Heart right ventricle (tissue), 16 donors: ENCODE measurements around the gene PLXNA2. TPM values are rescaled to one million over a fixed set of nuclear protein-coding genes. Genes with fewer than 3 reads are reported as not detected.

Experiments
- ATAC-seq, 8 donors: fragments of 200-7000 bp; cut with Tn5 transposase; one replicate each; pipeline ENCODE4 v1.9.1; 2020; ENCODE audit warnings: mild to moderate bottlenecking in 8 of 8, moderate library complexity in 8 of 8, moderate number of reproducible peaks in 1 of 8
- DNase-seq, 2 donors: peaks; one replicate each; pipeline ENCODE4 v3.0.0-alpha.2; 2020
- H3K27ac ChIP-seq, 10 donors: fragments of 200-600 bp; sonication (generic) in 2 of 10; one replicate each; pipeline versions ENCODE4 v1.5.0 to v1.8.0; 2020 to 2022; ENCODE audit warnings: mild to moderate bottlenecking in 3 of 10
- H3K27me3 ChIP-seq, 7 donors: fragments of 200-600 bp; one replicate each; pipeline ENCODE4 v1.8.0; 2021 to 2022; ENCODE audit warnings: mild to moderate bottlenecking in 2 of 7
- H3K36me3 ChIP-seq, 9 donors: fragments of 200-600 bp; sonication (generic) in 1 of 9; one replicate each; pipeline versions ENCODE4 v1.5.0 to v1.8.0; 2020 to 2022; ENCODE audit warnings: mild to moderate bottlenecking in 2 of 9
- H3K4me1 ChIP-seq, 9 donors: fragments of 200-600 bp; sonication (generic) in 1 of 9; one replicate each; pipeline versions ENCODE4 v1.5.0 to v1.8.0; 2020 to 2022; ENCODE audit warnings: mild to moderate bottlenecking in 4 of 9
- H3K4me3 ChIP-seq, 10 donors: fragments of 200-600 bp; sonication (generic) in 2 of 10; one replicate each; pipeline versions ENCODE4 v1.5.0 to v1.8.0; 2020 to 2022; ENCODE audit warnings: mild to moderate bottlenecking in 7 of 10, moderate library complexity in 2 of 10
- H3K9me3 ChIP-seq, 11 donors: fragments of 200-600 bp in 10 of 11; sonication (generic) in 2 of 11; one replicate each; pipeline versions ENCODE4 v1.5.0 to v1.8.0; 2013 to 2022; ENCODE audit warnings: mild to moderate bottlenecking in 2 of 11, control low read depth in 1 of 11, moderate library complexity in 1 of 11
- WGBS, 2 donors: extraction: QIAGEN DNeasy Blood & Tissue Kit; methylation state at CpG; one replicate each; pipeline ENCODE4 v1.1.7; 2013; ENCODE audit warnings: inconsistent platforms in 1 of 2; 5-methylcytosine and 5-hydroxymethylcytosine counted together
- intact Hi-C, 10 donors: fragments of 100-400 bp; cut with DNase I; formaldehyde crosslinking; loops; one replicate each; pipeline versions ENCODE4 v1.11.1 to v1.14.2; 2022
- polyA plus RNA-seq, 2 donors: library from polyadenylated mRNA; stranded (reverse); fragments of 200-250 nt; gene quantifications; one replicate each; pipeline ENCODE4 v1.2.3, GENCODE V29; 2013
- total RNA-seq, 10 donors: library from RNA; stranded (reverse); fragmentation: NEBNext Ultra II Directional in 3 of 10; extraction: Animal tissue kit (Norgen Biotek cat#: 25700) in 3 of 10; gene quantifications; one replicate each; pipeline versions ENCODE4 v1.2.1 to v1.2.4, GENCODE V29; 2021 to 2023
- TF ChIP-seq, protein P1 (sequence below), 9 donors: fragments of 200-600 bp; sonication (generic) in 2 of 9; IDR thresholded peaks; one replicate each; pipeline versions ENCODE4 v1.5.0 to v1.8.0; 2021 to 2022; ENCODE audit warnings: antibody characterized with exemption in 9 of 9, mild to moderate bottlenecking in 5 of 9, moderate library complexity in 1 of 9
- donor health status: Arrhythmogenic right ventricular cardiomyopathy.
- donor health status: ischemic (EF 13 %, LVEDD 7.1; RV severe dilation, severe dysfunction).
- donor health status: healthy with polysubstance abuse.
- donor health status: DM: no; HTN: yes; CAD: no.
- donor health status: DM: no; HTN: no; CAD: no.
- donor health status: ischemic (EF 25% LVEDD 6.9; RV normal size, moderate dysfunction).
- donor health status: ischemic (EF 25% LVEDD 5.7; RV mildly dilated, moderate dysfunction).
- donor health status: healthy.
- donor health status: DM: yes; HTN: yes; CAD: no.
- donor health status: Ischemic cardiomyopathy.
- donor health status: ischemic (EF 35%, LVEDD 5.7; RV mildly dilated, moderate dysfunction).
- donor health status: nonischemic (EF 11% LVEDD 7.7; RV severe dilation, severe dysfunction).
- donor health status: DM: yes; HTN: yes; CAD: no.
- donor health status: PGD.
- donor health status: ischemic (EF 29% LVEDD 5.4; RV normal size, mild dysfunction).
- donor health status: nonischemic (EF 23%, LVEDD 6.1; RV moderate dilation, normal function).

PLXNA2 gene
- total and polyA plus RNA-seq, 12 donors, result 6.1 to 31.6 (median 17.9) TPM

DNA sequence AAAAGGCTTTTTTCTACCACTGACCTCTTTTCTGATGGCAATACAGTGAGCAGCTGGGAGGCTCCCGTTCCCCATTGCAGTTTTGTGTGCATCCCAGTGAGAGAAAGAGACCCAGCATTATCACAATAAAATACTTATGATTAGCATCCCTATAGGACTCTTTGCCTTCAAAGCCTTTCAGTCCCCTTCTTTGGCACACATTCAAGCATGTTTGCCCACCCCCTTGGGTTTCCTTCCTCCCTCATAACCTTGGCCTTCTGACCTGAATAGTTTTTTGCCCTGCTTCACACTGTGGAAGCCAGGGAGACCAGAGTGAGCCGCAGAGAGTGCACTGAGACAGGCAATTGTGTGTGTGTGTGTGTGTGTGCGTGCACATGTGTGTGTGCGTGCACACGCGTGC lies 13.2 kb upstream of the PLXNA2 start:
- Histone ChIP-seq H3K36me3 (no peaks in the 10 kb centered on the region), H3K27ac (no peak overlapping the region), H3K27me3 (peaks cover 0 to 12% (median 0%) of the 10 kb centered on the region in 7 donors), H3K4me1 (peaks cover 0 to 4% (median 0%) of the 10 kb centered on the region in 9 donors), H3K9me3 (peaks cover 0 to 17% (median 5%) of the 10 kb centered on the region in 11 donors), H3K4me3 (no peak overlapping the region)
- TF ChIP-seq, protein P1, sequence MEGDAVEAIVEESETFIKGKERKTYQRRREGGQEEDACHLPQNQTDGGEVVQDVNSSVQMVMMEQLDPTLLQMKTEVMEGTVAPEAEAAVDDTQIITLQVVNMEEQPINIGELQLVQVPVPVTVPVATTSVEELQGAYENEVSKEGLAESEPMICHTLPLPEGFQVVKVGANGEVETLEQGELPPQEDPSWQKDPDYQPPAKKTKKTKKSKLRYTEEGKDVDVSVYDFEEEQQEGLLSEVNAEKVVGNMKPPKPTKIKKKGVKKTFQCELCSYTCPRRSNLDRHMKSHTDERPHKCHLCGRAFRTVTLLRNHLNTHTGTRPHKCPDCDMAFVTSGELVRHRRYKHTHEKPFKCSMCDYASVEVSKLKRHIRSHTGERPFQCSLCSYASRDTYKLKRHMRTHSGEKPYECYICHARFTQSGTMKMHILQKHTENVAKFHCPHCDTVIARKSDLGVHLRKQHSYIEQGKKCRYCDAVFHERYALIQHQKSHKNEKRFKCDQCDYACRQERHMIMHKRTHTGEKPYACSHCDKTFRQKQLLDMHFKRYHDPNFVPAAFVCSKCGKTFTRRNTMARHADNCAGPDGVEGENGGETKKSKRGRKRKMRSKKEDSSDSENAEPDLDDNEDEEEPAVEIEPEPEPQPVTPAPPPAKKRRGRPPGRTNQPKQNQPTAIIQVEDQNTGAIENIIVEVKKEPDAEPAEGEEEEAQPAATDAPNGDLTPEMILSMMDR (IDR thresholded peaks at IDR 0.05), result no peak
- intact Hi-C loops, result no loop called here
- DNase-seq (no peak), ATAC-seq (no peak)
- 75 to 79% methylated on average over 6 of the region's 6 CpGs for WGBS, 2 donors

DNA sequence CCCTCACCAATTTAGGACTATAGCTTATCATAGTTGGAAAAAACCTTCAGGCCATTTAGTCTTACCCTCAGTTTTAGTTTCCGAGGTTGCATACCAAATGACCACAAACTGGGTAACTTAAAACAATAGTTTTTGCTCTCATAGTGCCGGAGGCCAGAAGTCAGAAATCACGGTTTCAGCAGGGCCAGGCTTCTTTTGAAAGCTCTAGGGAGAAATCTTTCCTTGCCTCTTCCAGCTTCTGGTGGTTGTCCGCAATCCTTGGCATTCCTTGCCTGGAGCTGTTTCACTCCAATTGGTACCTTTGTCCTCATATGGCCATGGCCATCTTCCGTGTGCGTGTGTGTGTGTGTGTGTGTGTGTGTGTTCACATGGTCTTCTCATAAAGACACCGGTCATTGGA lies 12.4 kb upstream of the PLXNA2 start:
- H3K4me1 ChIP-seq, result peaks cover 0 to 10% (median 0%) of the 10 kb centered on the region in 9 donors
- no peak for DNase-seq
- H3K27me3 ChIP-seq, result peaks cover 0 to 16% (median 0%) of the 10 kb centered on the region in 7 donors
- H3K36me3 ChIP-seq, result no peaks in the 10 kb centered on the region
- WGBS, 2 donors, result 88 to 93% methylated on average over 7 of the region's 7 CpGs
- no peak for ATAC-seq
- H3K27ac ChIP-seq, result no peak overlapping the region
- TF ChIP-seq, protein P1 (IDR thresholded peaks at IDR 0.05), result no peak
- peaks cover 0 to 17% (median 5%) of the 10 kb centered on the region in 11 donors for H3K9me3 ChIP-seq
- intact Hi-C loops, result no loop called here
- no peak overlapping the region for H3K4me3 ChIP-seq

DNA sequence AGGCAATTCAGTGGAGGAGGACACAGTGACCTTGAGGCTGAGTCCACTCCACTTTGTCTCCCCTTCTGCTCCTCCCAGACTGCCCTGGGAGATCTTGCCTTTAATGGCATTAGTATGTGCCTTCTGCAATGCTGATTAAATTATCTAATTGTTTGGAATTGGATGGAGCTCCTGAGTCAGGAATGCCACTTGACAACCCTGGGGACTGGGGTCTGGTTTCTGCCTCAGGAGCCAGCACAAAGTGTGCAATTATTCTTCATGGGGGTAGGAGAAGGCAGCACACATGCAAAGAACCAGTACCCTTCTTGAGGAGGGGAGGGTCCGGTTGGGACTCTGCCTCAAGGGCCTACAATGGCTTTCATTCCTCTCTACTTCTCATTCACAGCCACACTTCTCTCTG lies 11.9 kb upstream of the PLXNA2 start:
- Histone ChIP-seq H3K27ac (no peak overlapping the region), H3K9me3 (peaks cover 0 to 16% (median 5%) of the 10 kb centered on the region in 11 donors), H3K27me3 (peaks cover 0 to 16% (median 0%) of the 10 kb centered on the region in 7 donors), H3K36me3 (no peaks in the 10 kb centered on the region), H3K4me3 (no peak overlapping the region), H3K4me1 (peaks cover 0 to 10% (median 0%) of the 10 kb centered on the region in 9 donors)
- TF ChIP-seq, protein P1 (IDR thresholded peaks at IDR 0.05), result no peak
- WGBS, 2 donors, result 81 to 89% methylated on average over 1 of the region's 1 CpG
- DNase-seq (no peak), ATAC-seq (no peak)
- intact Hi-C loops, result no loop called here

DNA sequence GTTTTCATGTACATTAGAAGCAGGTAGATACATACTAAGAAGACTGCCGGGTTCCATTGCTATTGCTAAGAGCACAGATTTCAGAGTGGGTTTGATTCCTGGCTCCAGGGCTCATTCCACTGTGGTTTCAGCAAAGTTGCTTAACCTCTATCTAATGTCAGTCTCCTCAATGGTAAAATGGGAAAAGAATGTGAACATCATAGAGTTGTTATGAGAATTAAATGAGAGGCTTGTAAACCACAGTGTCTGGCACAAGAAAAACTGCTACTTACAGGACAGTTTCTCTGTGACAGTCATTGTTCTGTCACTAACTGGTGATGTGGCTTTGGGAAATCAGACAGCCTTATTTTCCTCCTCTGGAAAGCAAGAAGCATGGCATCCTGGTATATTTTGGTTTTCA lies 10.7 kb upstream of the PLXNA2 start:
- TF ChIP-seq, protein P1 (IDR thresholded peaks at IDR 0.05), result no peak

More for the DNA sequence above, 10.7 kb upstream of the PLXNA2 start:
- DNase-seq (no peak), ATAC-seq (no peak)
- intact Hi-C loops, result loop anchor here in 1 of 10 donors (5.0 kb wide), 1 partner anchor 233 kb away; no protein-coding TSS in a partner anchor
- Histone ChIP-seq H3K4me1 (peaks cover 0 to 10% (median 0%) of the 10 kb centered on the region in 9 donors), H3K9me3 (peaks cover 0 to 5% (median 0%) of the 10 kb centered on the region in 11 donors), H3K4me3 (no peak overlapping the region), H3K27me3 (peaks cover 0 to 16% (median 0%) of the 10 kb centered on the region in 7 donors), H3K36me3 (no peaks in the 10 kb centered on the region), H3K27ac (no peak overlapping the region)
- 97% methylated on average over 1 of the region's 1 CpG for WGBS, 2 donors
